GM19324 (cell line): Measurements from ENCODE around the gene ADAMTSL4.

Source experiments
- ATAC-seq: cut with Tn5 transposase; IDR thresholded peaks from one replicate; pipeline ENCODE4 v1.9.1; 2021; ENCODE audit warnings: mild to moderate bottlenecking, moderate library complexity; ENCODE audit not compliant: unreplicated experiment, low FRiP score

The ADAMTSL4 gene

GRCh38 chr1:150553392-150554085, 4.3 kb downstream of the ADAMTSL4 start:
- no peak for ATAC-seq

- no peak for ATAC-seq
These were observed 4.9 kb downstream of the ADAMTSL4 start for GRCh38 chr1:150554086-150554452.

GRCh38 chr1:150555198-150555970, 6.2 kb downstream of the ADAMTSL4 start:
- ATAC-seq = no peak

GRCh38 chr1:150555971-150556865, 7.0 kb downstream of the ADAMTSL4 start:
- no peak for ATAC-seq

GRCh38 chr1:150557065-150557600, 7.9 kb downstream of the ADAMTSL4 start:
- no peak for ATAC-seq

- ATAC-seq = no peak
These were observed 8.6 kb downstream of the ADAMTSL4 start for GRCh38 chr1:150557813-150558212.

GRCh38 chr1:150558303-150558704, 9.1 kb downstream of the ADAMTSL4 start:
- ATAC-seq = no peak

GRCh38 chr1:150558761-150559655, 9.8 kb downstream of the ADAMTSL4 start:
- ATAC-seq = no peak

GRCh38 chr1:150559656-150560010, 10.4 kb downstream of the ADAMTSL4 start:
- no peak for ATAC-seq

- no peak for ATAC-seq
These were observed 10.8 kb downstream of the ADAMTSL4 start for GRCh38 chr1:150560011-150560438.

- peak; percentile 25 for ATAC-seq
These were observed 11.5 kb downstream of the ADAMTSL4 start for GRCh38 chr1:150560576-150561253.

- ATAC-seq = peak; percentile 6
These were observed 12.2 kb downstream of the ADAMTSL4 start for GRCh38 chr1:150561254-150561973.

- ATAC-seq = peak; percentile 54
These were observed 12.8 kb downstream of the ADAMTSL4 start for GRCh38 chr1:150561974-150562445.

- peak; percentile 39 for ATAC-seq
These were observed 13.5 kb downstream of the ADAMTSL4 start for GRCh38 chr1:150562446-150563339.

GRCh38 chr1:150563340-150564038, 14.3 kb downstream of the ADAMTSL4 start:
- no peak for ATAC-seq

- ATAC-seq = no peak
These were observed 15.1 kb downstream of the ADAMTSL4 start for GRCh38 chr1:150564051-150564991.
